NCI-H510A treated with DMSO at 0.1 percent for 48 hours (cell line): ENCODE data around the gene ZNF141.
"Not testable (repeated sequence)": the region's sequence is repeated elsewhere in the genome, so short reads cannot be mapped to it uniquely, and the experiment has no call there.

Experiments used
- DNase-seq: peaks from one replicate; lab custom pipeline; 2025; lab: John Stamatoyannopoulos, UW

ZNF141 gene

GRCh38 chr4:385934-386707, 48.5 kb downstream of the ZNF141 start:
- no peak for DNase-seq

DNA sequence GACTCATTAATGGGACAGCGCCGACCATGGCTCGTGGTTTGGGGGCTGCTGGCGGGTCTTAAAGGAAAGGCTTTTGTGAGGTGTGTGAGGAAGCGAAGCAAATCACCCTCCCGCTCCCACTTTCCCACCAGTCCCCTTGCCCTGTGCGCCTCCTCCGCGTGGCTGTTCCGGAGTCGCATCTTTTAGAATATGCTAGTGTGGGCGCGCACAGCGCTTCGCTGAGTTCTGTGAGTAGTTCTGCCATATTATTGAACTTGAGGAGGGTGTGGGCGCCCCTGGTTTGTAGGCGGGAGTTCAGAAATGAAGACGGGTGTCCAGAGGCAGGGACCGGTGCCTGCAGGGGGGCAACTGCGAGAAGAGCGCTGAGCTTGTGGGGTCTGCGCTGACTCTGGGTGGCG, 49.1 kb downstream of the ZNF141 start:
- DNase-seq, result no peak

DNA sequence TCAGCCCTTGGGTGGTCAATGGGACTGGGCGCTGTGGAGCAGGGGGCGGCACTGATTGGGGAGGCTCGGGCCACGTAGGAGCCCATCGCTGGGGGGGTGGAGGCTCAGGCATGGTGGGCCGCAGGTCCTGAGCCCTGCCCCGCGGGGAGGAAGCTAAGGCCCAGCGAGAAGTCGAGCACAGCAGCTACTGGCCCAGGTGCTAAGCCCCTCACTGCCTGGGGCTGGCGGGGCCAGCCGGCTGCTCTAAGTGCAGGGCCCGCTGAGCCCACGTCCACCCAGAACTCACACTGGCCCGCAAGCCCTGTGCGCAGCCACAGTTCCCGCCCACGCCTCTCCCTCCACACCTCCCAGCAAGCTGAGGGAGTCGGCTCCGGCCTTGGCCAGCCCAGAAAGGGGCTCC, 66.4 kb downstream of the ZNF141 start:
- no peak for DNase-seq

- DNase-seq, result not testable (repeated sequence)
These were observed 70.7 kb downstream of the ZNF141 start for GRCh38 chr4:408321-408720.

- no peak for DNase-seq
These were observed 85.0 kb downstream of the ZNF141 start for GRCh38 chr4:422587-422986.
